NCI-H345 treated with DMSO at 0.1 percent for 48 hours (cell line): ENCODE measurements around the gene MRPL27.

Experiments used
- DNase-seq: peaks from one replicate; lab custom pipeline; 2025; ENCODE audit not compliant: unreplicated experiment; lab: John Stamatoyannopoulos, UW

MRPL27 gene

GRCh38 chr17:50386510-50386909, 13.5 kb upstream of the MRPL27 start:
- DNase-seq = no peak

- DNase-seq = no peak
Observed at GRCh38 chr17:50382931-50383330, 9.9 kb upstream of the MRPL27 start.

DNA sequence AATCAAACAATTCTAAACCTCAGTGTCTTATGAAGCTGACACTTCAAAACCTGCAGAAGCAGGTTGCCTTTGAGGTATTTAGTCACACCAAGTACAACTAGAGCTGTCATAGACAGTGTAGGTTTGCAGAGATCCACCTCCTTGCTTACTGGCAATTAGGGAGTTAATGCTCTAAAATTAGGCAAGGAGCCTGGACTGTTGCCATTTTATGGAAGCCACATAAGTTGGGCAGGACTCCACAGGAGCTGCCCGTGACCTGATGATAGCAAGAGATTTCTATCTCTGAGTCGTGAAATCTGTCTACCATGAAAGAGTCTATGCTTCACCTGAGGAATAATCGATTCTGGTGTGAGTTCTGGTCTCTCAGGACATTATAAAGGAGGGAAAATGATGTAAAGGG, 8.9 kb upstream of the MRPL27 start:
- no peak for DNase-seq

GRCh38 chr17:50381260-50381815, 8.4 kb upstream of the MRPL27 start:
- no peak for DNase-seq

- no peak for DNase-seq
Observed at GRCh38 chr17:50380369-50381259, 7.6 kb upstream of the MRPL27 start.

DNA sequence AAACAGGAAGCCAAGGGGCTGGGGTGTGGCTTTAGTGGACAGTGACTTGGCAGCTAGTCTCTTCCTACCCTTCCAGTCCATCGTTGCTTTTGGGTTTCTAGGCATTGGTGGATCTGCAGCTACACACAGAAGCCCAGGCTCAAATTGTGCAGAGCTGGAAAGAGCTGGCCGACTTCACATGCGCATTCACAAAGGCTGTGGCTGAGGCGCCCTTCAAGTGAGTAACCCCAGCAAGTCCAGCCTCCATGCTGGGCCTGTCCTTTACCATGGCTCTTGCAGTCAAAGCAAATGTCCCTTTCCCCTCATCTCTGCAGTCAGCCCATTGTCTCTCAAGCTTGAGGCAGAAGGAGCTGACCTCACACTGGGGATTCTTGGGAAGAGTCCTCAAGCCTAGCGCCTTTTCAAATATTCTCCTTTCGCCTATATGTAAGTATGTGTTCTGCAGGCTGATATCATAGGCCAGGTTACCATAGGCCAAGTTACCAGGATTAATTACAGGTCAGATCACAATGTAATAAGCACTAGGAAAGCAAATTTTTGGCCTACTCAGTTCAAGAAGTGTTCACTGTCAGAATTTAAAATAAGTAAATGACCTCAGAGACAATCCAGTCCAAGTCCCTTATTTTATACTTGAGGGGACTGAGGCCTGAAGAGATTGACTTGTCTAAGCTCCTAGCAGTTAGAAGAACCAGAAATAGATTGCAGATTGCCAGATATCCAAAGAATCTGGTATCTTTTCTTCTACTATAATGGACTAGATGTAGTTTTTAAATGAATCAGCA, 6.6 kb upstream of the MRPL27 start:
- no peak for DNase-seq

DNA sequence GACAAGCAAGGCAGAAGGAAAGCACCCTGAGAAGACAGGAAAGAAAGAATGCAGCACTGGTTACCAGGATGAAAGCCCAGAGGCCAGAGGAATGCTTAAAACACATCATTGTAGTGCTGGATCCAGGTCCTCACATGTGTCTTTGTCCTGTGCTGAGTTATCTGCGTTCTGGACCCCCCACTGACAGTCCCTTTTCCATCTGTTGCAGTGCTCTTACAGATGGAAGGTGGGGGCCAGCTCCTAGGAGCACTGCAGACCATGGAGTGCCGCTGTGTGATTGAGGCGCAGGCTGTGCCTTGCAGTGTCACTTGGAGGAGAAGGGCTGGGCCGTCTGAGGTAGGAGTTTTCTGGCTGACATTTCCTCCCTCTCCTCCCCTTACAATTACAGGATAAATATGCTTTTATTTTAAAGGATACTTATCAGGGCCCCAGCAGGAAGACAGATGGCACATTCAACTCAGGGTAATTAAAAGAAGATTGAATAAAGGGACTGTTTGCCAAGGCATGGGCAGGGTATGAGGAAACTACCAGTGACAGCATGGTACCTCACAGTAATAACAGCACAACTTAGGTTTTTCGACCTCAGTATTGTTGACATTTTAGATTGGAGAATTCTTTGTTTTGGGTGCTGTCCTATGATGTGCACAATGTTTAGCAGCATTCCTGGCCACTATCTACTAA, 3.0 kb upstream of the MRPL27 start:
- no peak for DNase-seq

DNA sequence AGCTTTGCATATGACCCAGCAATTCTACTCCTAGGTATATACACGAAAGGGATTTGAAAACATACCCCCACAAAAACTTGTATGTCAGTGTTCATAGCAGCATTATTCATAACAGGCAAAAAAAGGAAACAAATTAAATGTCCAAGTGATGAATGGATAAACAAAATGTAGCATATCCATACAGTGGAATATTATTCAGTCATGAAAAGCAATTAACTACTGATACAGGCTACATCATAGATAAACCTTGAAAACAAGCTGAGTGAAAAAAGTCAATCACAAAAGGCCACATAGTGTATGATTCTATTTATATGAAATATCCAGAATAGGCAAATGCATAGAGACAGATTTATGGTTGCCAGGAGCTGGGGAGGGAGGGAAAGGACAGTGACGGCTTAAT, 721 bp upstream of the MRPL27 start:
- DNase-seq = no peak

DNA sequence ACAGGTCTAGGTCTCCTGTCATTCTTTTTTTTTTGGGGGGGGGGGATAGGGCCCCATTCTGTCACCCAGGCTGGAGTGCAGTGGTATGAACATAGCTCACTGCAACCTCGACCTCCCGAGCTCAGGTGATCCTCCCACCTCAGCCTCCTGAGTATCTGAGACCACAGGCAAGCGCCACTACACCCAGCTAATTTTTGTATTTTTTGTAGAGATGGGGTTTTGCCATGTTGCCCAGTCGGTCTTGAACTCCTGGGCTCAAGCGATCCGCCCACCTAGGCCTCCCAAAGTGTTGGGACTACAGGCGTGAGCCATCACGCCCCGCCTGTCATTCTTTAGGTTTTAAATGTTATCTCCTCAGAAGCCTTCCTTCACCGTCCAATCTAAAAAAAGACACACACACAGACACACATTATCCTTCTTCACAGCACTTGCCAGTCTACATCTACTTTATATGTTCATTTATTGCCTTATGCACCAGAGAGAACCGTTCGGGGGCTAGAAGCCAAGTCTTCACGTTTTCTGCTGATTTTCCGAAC, 694 bp downstream of the MRPL27 start:
- DNase-seq = no peak

DNA sequence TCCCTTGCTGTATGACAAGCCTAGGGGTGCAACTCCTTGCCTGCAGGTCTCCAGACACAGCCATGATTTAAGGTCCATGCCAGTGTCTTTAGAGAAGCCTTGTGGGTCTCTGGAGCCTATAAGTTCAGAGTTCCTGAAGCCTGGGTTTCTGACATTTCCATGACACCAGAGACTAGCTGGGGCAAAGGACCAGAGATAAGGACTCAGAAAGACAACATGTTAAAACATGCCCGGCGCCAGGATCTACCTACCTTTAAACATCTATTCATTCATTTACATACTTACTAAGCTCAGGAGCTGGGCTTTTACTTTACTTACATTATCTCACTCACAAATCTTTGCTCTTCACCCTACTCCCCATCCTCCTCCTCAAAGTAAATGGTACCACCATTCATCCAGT, 1.5 kb downstream of the MRPL27 start:
- DNase-seq = no peak

GRCh38 chr17:50370052-50370451, 2.9 kb downstream of the MRPL27 start:
- no peak for DNase-seq

DNA sequence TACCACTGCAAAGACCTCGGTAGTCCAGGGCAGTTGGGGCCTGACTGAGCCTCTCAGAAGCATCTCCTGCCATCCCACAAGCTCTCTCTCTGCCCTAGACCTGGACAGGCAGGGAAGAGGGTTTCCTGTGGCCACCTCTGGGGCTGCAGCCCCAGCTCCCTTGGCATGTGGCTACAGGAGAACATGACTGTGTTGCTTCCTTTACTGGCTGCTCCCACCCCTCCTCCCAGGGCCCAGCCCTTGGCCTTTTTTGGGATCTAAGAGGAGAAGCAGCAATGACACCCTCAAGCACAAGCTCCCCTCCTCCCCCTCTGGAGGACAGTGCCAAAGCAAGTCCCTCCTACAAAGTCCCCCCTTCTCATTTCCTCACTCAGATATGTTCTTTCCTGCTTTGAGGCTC, 5.6 kb downstream of the MRPL27 start:
- no peak for DNase-seq

- DNase-seq = no peak
Observed at GRCh38 chr17:50365649-50366393, 7.2 kb downstream of the MRPL27 start.

DNA sequence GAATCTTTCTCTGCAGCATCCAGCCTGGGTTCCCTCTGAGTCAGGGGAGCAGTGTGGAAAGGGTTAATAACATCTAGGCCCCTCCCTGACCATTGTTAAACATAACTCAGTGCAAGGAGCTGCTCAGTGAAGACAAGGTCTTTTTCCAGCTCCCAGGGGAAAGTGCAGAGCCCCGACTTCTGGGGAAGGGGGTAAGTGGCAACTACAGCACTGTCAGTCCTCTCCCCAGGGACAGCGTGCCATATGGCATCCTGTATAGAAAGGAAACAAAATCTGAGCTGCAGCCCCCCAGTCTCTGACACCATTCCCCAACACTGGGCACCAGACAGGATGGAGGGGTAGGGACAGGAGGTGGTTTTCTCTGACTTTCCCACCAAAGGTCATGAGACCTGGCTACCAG, 7.8 kb downstream of the MRPL27 start:
- no peak for DNase-seq

GRCh38 chr17:50364715-50365114, 8.3 kb downstream of the MRPL27 start:
- no peak for DNase-seq

- DNase-seq = no peak
Observed at GRCh38 chr17:50364061-50364458, 8.9 kb downstream of the MRPL27 start.

DNA sequence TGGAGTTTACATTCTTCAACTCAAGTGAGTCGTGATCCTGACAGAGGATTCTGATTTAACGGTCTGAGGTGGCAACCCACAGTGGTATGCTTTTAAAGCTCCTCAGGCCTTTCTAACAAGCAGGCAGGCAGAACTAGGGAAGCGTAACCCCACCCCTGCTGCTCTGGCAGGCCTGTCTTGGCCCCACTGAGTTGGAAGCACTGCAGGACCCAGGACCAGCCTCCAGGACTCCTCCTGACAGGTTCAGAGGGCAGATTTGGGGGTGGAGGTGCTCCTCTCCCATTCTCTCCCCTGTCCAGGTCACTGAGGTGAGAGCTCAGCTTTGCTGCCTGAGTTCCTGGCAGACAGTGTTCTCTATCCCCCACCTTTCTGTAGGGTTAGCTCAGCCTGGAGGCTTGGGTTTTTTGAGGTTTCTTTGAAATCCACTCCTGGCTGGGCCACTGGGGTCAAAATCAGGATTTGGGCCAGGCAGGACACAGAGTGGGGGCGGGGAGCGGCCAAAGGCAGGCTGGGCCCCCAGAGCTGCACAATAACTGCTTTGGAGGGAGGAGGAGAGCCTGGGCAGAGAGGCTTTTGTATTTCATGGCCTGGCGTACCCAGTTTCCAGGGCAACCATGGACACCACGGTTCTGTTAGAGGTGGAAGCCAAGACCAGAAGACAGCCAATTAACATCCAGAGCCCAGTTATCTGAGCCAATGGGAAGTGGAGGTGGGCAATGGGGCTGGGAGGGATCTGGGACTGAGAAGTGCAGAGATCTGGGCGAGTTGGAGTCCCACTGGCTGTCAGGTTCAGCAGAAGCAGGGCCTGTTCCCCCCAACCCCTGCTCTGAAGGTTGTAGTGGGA, 9.5 kb downstream of the MRPL27 start:
- no peak for DNase-seq

DNA sequence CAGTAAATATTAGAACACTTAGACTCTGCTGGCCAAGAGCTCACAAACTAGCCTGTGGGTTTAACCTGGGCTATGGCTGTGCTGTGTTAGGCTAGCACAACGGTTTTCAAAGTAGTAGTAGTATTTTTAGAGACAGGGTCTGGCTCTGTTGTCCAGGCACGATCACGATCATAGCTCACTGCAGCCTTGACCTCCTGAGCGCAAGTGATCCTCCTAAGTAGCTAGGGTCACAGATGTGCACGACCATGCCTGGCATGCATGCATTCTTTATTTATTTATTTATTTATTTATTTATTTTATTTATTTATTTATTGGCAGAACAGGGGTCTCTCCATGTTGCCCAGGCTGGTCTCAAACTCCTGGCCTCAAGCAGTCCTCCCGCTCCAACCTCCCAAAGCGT, 10.3 kb downstream of the MRPL27 start:
- DNase-seq = no peak
